Measurements from ENCODE around the gene ZNF213. TPM values are rescaled to one million over a fixed set of nuclear protein-coding genes. Genes with fewer than 3 reads are reported as not detected.

ZNF213 gene
- total and polyA plus RNA-seq, 2 experiments from 2014 or later = 3.4 to 4.0 TPM

- WGBS (ENCODE audit: low lambda C conversion rate, missing lambda C conversion rate) = 91% methylated on average over 13 of the region's 13 CpGs
- TF ChIP-seq CTCF (IDR thresholded peaks at IDR 0.05; ENCODE audit: poor library complexity) = no peak
- TF ChIP-seq EZH2 (IDR thresholded peaks at IDR 0.05; ENCODE audit: borderline replicate concordance) = no peak
- TF ChIP-seq EZH2phosphoT487 (IDR thresholded peaks at IDR 0.05; ENCODE audit: low read depth, severe bottlenecking, unreplicated experiment) = no peak
- Histone ChIP-seq H3K9me2 (replicated peaks; ENCODE audit: insufficient read depth) (no peaks in the 10 kb centered on the region), H3K4me2 (no peak overlapping the region), H3K4me3 (no peak overlapping the region), H3K79me2 (no peaks in the 10 kb centered on the region), H3K9me3 (ENCODE audit: low read depth) (no peaks in the 10 kb centered on the region), H3K4me1 (ENCODE audit: insufficient read depth) (peaks cover 4% of the 10 kb centered on the region), H2AFZ (no peak overlapping the region), H4K20me1 (ENCODE audit: insufficient read depth, poor library complexity, severe bottlenecking) (no peaks in the 10 kb centered on the region), H3K27me3 (no peaks in the 10 kb centered on the region), H3K36me3 (replicated peaks; ENCODE audit: insufficient read depth, low read depth) (no peaks in the 10 kb centered on the region), H3K27ac (no peak overlapping the region)
- no peak for DNase-seq (ENCODE audit: low spot score)
These were observed 13.7 kb downstream of the ZNF213 start for GRCh38 chr16:3148256-3149192.

- Histone ChIP-seq H3K4me2 (peak overlapping the region; percentile 92), H3K36me3 (replicated peaks; ENCODE audit: insufficient read depth, low read depth) (no peaks in the 10 kb centered on the region), H3K9me3 (ENCODE audit: low read depth) (no peaks in the 10 kb centered on the region), H3K4me1 (ENCODE audit: insufficient read depth) (peaks cover 4% of the 10 kb centered on the region), H3K4me3 (no peak overlapping the region), H3K9me2 (replicated peaks; ENCODE audit: insufficient read depth) (no peaks in the 10 kb centered on the region), H3K27ac (peak overlapping the region; percentile 86), H2AFZ (no peak overlapping the region), H3K27me3 (no peaks in the 10 kb centered on the region), H3K79me2 (no peaks in the 10 kb centered on the region), H4K20me1 (ENCODE audit: insufficient read depth, poor library complexity, severe bottlenecking) (no peaks in the 10 kb centered on the region)
- 94% methylated on average over 6 of the region's 6 CpGs for WGBS (ENCODE audit: low lambda C conversion rate, missing lambda C conversion rate)
- TF ChIP-seq EZH2phosphoT487 (IDR thresholded peaks at IDR 0.05; ENCODE audit: low read depth, severe bottlenecking, unreplicated experiment) (no peak), CTCF (IDR thresholded peaks at IDR 0.05; ENCODE audit: poor library complexity) (no peak), EZH2 (IDR thresholded peaks at IDR 0.05; ENCODE audit: borderline replicate concordance) (no peak)
- no peak for DNase-seq (ENCODE audit: low spot score)
These were observed 14.3 kb downstream of the ZNF213 start for GRCh38 chr16:3149193-3149530.

- peak; percentile 90 for DNase-seq (ENCODE audit: low spot score)
- Histone ChIP-seq H3K4me2 (peak overlapping the region; percentile 92), H3K9me3 (ENCODE audit: low read depth) (no peaks in the 10 kb centered on the region), H4K20me1 (ENCODE audit: insufficient read depth, poor library complexity, severe bottlenecking) (no peaks in the 10 kb centered on the region), H3K79me2 (no peaks in the 10 kb centered on the region), H3K4me3 (peak overlapping the region; percentile 33), H3K36me3 (replicated peaks; ENCODE audit: insufficient read depth, low read depth) (no peaks in the 10 kb centered on the region), H3K9me2 (replicated peaks; ENCODE audit: insufficient read depth) (no peaks in the 10 kb centered on the region), H3K27me3 (no peaks in the 10 kb centered on the region), H2AFZ (peak overlapping the region; percentile 74), H3K4me1 (ENCODE audit: insufficient read depth) (peaks cover 4% of the 10 kb centered on the region), H3K27ac (peak overlapping the region; percentile 86)
- TF ChIP-seq CTCF (IDR thresholded peaks at IDR 0.05; ENCODE audit: poor library complexity) (peak; percentile 43), EZH2phosphoT487 (IDR thresholded peaks at IDR 0.05; ENCODE audit: low read depth, severe bottlenecking, unreplicated experiment) (no peak), EZH2 (IDR thresholded peaks at IDR 0.05; ENCODE audit: borderline replicate concordance) (no peak)
- 3% methylated on average over 41 of the region's 41 CpGs for WGBS (ENCODE audit: low lambda C conversion rate, missing lambda C conversion rate)
These were observed 15.0 kb downstream of the ZNF213 start for GRCh38 chr16:3149630-3150345.
